CMK (cell line): ENCODE results near the gene VWCE.
"Not testable (repeated sequence)": the region's sequence is repeated elsewhere in the genome, so short reads cannot be mapped to it uniquely, and the experiment has no call there.

Source experiments
- DNase-seq: peaks from one replicate; pipeline ENCODE4 v3.0.0-alpha.2; 2010; ENCODE audit warnings: low read depth

VWCE gene

DNA sequence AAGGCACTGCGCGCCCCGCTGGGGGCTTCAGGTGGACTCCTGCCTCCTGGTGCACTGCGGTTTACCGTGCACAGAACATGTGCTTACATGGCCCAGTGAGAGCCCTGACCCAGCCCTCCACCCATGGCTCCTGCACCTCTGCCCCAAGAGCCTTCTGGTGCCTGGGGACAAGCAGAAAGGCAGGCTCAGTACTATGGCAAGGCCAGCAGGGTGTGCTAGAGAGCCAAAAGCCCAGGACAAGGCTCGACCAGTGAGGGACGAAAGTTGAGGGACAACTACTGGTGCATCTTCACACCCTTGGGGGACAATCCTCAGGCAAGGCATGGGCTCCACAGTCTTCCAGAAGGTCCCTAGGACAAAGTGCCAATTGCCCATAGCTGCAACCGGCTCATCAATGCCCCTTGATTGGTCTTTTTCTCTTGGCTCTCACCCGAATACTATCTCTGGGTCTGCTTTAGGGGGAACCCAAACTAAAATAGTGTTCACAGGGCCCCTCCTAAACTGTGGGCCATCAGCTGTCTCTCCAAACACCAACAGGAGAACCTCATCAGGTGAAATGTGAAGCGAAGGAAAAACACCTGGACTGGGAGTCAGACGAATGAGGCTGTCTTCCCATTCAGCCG, 40.6 kb downstream of the VWCE start:
- DNase-seq: peak; percentile 45

DNA sequence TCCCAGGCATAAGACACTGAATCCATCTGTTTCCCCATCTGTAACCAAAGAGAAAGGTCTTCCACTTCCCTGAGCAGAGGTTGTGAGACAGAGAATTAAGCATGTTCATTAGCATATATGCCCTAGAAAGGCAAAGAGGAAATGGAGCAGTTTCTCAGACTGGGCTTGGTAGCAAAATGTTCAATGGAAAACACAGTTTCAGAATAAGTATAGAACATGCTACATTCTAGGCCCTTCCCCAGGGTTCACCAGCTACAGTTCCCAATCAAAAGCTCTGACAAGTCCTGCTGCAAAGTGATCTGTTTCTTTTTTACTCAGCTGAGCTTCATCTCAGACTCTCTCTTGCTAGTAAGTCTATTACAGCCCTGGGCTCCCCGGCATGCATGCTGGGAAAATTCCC, 42.8 kb downstream of the VWCE start:
- DNase-seq: not testable (repeated sequence)

- DNase-seq: not testable (repeated sequence)
Measured at GRCh38 chr11:61250796-61251765, 44.0 kb downstream of the VWCE start.

DNA sequence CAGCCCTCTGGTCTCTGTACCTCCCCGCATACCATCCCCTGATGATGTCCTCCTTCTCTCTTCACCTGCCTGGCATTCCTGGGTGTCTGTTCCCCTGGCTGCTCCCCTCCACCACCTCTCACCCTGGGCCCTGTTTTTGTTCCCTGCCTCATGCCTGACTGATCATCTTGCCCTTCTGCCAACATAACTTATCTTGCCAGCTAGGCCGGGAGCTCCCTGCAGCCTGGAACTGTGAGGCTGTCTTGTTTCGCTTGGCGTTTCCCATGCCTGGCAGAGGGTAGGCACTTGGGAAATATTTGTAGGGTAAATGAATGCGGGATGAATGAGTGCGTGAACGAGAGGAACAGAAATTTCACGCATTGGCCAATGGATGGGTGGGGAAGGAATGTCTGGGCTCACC, 45.9 kb downstream of the VWCE start:
- not testable (repeated sequence) for DNase-seq

GRCh38 chr11:61248071-61248470, 47.0 kb downstream of the VWCE start:
- DNase-seq: not testable (repeated sequence)

DNA sequence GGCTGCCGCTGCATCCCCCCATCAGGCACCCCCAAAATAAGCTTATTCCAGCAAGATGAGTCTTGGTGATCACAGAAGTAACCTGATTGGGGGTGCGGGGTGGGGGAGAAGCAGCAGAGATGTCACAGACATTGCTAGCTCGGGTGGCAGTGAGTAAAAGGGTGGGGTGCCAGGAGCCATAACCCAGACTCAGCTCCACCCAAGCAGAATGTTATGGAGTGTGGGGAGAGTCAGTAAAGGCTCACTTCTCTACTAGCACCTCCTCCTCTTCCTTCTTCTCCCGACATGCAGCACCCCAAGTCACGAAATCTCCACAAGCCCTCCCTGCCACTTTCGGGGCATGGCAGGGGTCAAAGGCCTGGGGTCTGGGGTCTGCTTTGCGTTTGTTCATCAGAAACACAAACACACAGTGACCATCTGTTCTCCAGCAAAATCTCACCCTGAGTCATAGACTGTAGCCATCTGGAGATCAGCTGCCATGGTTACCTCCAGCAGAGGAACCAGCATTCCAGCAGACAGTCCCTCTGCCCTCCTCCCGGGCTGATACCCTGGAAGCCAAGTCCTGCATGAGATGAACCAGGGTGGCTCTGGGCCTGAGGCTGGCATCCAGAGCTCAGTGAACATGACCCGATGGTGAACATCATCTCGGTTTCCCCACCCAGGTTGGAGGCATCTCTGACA, 49.7 kb downstream of the VWCE start:
- not testable (repeated sequence) for DNase-seq

GRCh38 chr11:61241526-61241925, 53.6 kb downstream of the VWCE start:
- not testable (repeated sequence) for DNase-seq

DNA sequence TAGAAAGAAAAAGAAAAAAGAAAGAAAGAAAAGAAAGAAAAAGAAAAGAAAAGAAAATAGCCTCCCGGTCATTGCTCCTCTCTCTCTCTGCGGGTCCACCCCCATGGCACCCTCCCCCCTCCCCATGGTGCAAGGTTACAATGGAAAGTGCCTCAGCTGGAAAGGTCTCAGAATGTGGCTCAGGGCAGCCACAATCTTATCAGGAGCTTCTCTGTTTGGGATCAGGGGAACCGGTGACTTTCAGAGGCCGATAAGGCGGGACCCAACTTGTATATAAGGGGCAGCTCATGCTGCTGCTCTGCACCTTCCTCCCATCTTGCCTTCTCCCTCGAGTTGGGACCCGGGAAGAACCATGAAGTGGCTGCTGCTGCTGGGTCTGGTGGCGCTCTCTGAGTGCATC, 54.2 kb downstream of the VWCE start, which contains the start of gene PGA5:
PGA5 (plus strand) TSS at position 301 of the 400 bp plus-strand sequence; CDS start at position 353, 52 bp downstream.
- not testable (repeated sequence) for DNase-seq

GRCh38 chr11:61240288-61240687, 54.8 kb downstream of the VWCE start:
- DNase-seq: not testable (repeated sequence)

- not testable (repeated sequence) for DNase-seq
Measured at GRCh38 chr11:61237130-61237529, 58.0 kb downstream of the VWCE start.

DNA sequence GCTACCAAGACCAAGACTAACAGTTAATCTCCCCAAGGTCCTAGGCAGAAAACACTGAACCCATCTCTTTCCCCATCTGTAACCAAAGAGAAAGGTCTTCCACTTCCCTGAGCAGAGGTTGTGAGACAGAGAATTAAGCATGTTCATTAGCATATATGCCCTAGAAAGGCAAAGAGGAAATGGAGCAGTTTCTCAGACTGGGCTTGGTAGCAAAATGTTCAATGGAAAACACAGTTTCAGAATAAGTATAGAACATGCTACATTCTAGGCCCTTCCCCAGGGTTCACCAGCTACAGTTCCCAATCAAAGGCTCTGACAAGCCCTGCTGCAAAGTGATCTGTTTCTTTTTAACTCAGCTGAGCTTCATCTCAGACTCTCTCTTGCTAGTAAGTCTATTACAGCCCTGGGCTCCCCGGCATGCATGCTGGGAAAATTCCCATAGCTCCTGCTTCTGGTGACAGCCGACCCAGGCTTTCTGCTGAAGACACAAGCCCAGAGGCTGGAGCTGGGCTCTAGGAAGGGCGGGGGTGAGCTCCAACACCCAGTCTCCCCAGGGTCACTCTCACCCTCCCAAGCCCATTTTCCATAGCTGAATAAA, 62.5 kb downstream of the VWCE start:
- not testable (repeated sequence) for DNase-seq

DNA sequence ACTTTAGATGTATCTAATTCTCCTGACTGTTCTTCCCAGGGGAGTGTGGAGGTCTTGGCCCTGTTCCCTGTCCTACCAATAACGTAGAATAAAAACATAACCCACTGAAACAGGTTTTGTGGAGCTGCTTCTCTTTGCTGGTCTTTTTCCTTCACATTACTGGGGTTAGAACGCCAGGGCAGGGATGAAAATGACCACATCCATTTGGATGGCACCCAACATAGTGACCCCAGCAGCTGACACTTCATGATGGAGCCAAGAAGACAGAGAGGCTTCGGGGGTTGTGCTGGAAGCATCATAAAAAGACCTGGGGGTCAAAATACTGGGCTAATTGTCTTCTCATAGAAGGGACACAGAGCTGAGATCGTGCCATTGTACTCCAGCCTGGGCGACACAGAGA, 63.5 kb downstream of the VWCE start:
- not testable (repeated sequence) for DNase-seq

GRCh38 chr11:61231033-61231432, 64.1 kb downstream of the VWCE start:
- DNase-seq: not testable (repeated sequence)

DNA sequence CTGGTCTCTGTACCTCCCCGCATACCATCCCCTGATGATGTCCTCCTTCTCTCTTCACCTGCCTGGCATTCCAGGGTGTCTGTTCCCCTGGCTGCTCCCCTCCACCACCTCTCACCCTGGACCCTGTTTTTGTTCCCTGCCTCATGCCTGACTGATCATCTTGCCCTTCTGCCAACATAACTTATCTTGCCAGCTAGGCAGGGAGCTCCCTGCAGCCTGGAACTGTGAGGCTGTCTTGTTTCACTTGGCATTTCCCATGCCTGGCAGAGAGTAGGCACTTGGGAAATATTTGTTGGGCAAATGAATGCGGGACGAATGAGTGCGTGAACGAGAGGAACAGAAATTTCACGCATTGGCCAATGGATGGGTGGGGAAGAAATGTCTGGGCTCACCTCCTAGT, 65.7 kb downstream of the VWCE start:
- DNase-seq: not testable (repeated sequence)

DNA sequence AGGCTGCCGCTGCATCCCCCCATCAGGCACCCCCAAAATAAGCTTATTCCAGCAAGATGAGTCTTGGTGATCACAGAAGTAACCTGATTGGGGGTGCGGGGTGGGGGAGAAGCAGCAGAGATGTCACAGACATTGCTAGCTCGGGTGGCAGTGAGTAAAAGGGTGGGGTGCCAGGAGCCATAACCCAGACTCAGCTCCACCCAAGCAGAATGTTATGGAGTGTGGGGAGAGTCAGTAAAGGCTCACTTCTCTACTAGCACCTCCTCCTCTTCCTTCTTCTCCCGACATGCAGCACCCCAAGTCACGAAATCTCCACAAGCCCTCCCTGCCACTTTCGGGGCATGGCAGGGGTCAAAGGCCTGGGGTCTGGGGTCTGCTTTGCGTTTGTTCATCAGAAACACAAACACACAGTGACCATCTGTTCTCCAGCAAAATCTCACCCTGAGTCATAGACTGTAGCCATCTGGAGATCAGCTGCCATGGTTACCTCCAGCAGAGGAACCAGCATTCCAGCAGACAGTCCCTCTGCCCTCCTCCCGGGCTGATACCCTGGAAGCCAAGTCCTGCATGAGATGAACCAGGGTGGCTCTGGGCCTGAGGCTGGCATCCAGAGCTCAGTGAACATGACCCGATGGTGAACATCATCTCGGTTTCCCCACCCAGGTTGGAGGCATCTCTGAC, 68.5 kb downstream of the VWCE start:
- not testable (repeated sequence) for DNase-seq

GRCh38 chr11:61222692-61223091, 72.4 kb downstream of the VWCE start:
- not testable (repeated sequence) for DNase-seq

GRCh38 chr11:61222047-61222446, 73.1 kb downstream of the VWCE start, which contains the start of gene PGA4:
Gene PGA4 (plus strand): TSS chr11:61222347. CDS start chr11:61222401, 54 bp downstream.
- DNase-seq: not testable (repeated sequence)

DNA sequence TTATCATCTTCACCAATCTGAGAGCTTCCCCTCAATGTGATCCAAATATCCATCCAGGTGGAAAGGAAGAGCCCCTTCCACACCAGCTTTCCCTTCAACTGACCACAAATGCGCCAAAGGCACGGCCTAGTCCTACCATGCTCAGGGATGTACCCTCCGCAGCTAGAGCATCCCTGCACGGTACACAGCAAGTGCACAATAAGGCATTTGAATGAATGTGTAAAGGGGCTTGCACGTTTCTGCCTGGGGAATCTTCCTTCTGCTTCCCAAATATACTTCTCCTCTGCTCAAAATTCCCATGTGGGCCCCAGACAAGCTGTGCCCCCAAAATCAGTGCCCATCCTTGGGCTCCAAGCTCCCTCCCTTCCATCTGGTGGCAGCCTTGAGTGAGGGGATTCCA, 76.1 kb downstream of the VWCE start:
- not testable (repeated sequence) for DNase-seq

- not testable (repeated sequence) for DNase-seq
Measured at GRCh38 chr11:61218306-61218705, 76.8 kb downstream of the VWCE start.

DNA sequence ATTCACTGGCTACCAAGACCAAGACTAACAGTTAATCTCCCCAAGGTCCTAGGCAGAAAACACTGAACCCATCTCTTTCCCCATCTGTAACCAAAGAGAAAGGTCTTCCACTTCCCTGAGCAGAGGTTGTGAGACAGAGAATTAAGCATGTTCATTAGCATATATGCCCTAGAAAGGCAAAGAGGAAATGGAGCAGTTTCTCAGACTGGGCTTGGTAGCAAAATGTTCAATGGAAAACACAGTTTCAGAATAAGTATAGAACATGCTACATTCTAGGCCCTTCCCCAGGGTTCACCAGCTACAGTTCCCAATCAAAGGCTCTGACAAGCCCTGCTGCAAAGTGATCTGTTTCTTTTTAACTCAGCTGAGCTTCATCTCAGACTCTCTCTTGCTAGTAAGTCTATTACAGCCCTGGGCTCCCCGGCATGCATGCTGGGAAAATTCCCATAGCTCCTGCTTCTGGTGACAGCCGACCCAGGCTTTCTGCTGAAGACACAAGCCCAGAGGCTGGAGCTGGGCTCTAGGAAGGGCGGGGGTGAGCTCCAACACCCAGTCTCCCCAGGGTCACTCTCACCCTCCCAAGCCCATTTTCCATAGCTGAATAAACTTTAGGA, 81.3 kb downstream of the VWCE start:
- not testable (repeated sequence) for DNase-seq

DNA sequence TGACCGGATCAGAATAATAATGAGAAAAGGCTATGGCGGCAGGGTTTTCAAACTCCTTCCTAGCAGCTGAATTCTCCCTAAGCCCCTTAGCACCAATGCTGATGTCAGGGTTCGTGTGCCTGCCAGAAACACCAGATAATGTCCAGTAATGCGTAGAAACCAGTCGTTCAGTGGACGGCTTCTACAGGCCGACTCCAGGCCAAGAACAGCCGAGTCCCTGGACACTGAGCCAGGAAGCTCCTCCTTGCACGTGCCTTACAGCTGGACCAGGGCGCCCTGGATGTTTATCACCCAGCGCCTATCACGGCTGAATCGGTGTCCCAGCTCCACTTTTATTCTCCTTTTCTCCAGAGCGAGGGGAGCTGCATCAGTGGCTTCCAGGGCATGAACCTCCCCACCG, 82.9 kb downstream of the VWCE start:
- not testable (repeated sequence) for DNase-seq
